SH-SY5Y (cell line): ENCODE results near the gene TNXB.

Experiments used
- GATA2 ChIP-seq: IDR thresholded peaks from 2 replicates; pipeline ENCODE4 v1.6.1; 2011; ENCODE audit warnings: mild to moderate bottlenecking, low read depth, low read length
- GATA3 ChIP-seq: IDR thresholded peaks from 2 replicates; pipeline ENCODE4 v1.6.1; 2011; ENCODE audit warnings: low read depth, mild to moderate bottlenecking, low read length, moderate library complexity

DNA sequence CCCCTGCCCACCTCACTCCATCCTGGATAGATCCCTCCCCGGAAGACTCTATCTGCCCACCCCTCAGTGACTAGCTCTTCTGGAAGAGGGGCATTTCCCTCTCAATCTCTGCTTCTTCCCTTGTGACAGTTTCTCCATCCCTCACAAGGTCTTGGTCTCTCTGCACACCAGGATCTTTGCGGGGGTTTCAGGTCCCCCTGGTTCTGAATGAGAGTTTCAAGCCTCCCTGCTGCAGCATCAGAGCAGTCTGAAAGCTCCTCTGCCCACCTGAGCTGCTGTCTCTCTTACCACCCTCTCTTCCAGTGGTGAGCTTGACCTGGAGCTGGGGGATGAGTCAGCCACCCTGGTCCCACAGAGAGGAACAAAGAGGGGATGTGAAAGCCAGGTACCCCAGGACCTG lies 24.4 kb downstream of the TNXB start:
- TF ChIP-seq GATA3 (no peak), GATA2 (no peak)
